ENCODE results near the gene SUCLA2.
A peak's percentile ranks its signal among the peaks of the same experiment; 100 is the strongest.

Gene SUCLA2

GRCh38 chr13:48001114-48001881 is at the start of gene SUCLA2:
SUCLA2 (minus strand) TSS chr13:48001273; CDS start chr13:48001269, 4 bp downstream.
- TF ChIP-seq GATA1 (IDR thresholded peaks at IDR 0.05; ENCODE audit: low read depth, low read length) (no peak), POLR2A (IDR thresholded peaks at IDR 0.05; ENCODE audit: low read length) (peak; percentile 74)

GRCh38 chr13:48050550-48050949 is 49.5 kb upstream of the SUCLA2 start:
- TF ChIP-seq POLR2A (IDR thresholded peaks at IDR 0.05; ENCODE audit: low read length): no peak
- TF ChIP-seq GATA1 (IDR thresholded peaks at IDR 0.05; ENCODE audit: low read depth, low read length): no peak
- no peak for DNase-seq

More at GRCh38 chr13:48001114-48001881, at the start of gene SUCLA2:
- peak; percentile 92 to 94 for DNase-seq

- no peak for DNase-seq
Measured at GRCh38 chr13:48043789-48044503, 42.9 kb upstream of the SUCLA2 start.

GRCh38 chr13:48042894-48043293 is 41.8 kb upstream of the SUCLA2 start:
- DNase-seq: no peak
- TF ChIP-seq GATA1 (IDR thresholded peaks at IDR 0.05; ENCODE audit: low read depth, low read length) (no peak), POLR2A (IDR thresholded peaks at IDR 0.05; ENCODE audit: low read length) (no peak)

More at GRCh38 chr13:48043789-48044503, 42.9 kb upstream of the SUCLA2 start:
- TF ChIP-seq POLR2A (IDR thresholded peaks at IDR 0.05; ENCODE audit: low read length): no peak

GRCh38 chr13:48040896-48041295 is 39.8 kb upstream of the SUCLA2 start:
- DNase-seq: no peak
- TF ChIP-seq POLR2A (IDR thresholded peaks at IDR 0.05; ENCODE audit: low read length) (no peak), GATA1 (IDR thresholded peaks at IDR 0.05; ENCODE audit: low read depth, low read length) (no peak)

- no peak for DNase-seq
- TF ChIP-seq POLR2A (IDR thresholded peaks at IDR 0.05; ENCODE audit: low read length): no peak
- no peak for TF ChIP-seq GATA1 (IDR thresholded peaks at IDR 0.05; ENCODE audit: low read depth, low read length)
Measured at GRCh38 chr13:48040049-48040448, 39.0 kb upstream of the SUCLA2 start.

- no peak for DNase-seq
- TF ChIP-seq GATA1 (IDR thresholded peaks at IDR 0.05; ENCODE audit: low read depth, low read length) (no peak), POLR2A (IDR thresholded peaks at IDR 0.05; ENCODE audit: low read length) (no peak)
Measured at GRCh38 chr13:48038761-48039160, 37.7 kb upstream of the SUCLA2 start.

GRCh38 chr13:48037346-48038173 is 36.5 kb upstream of the SUCLA2 start, which contains the start of gene NUDT15:
NUDT15 (plus strand) TSS chr13:48037726; CDS start chr13:48037747, 21 bp downstream.
- TF ChIP-seq GATA1 (IDR thresholded peaks at IDR 0.05; ENCODE audit: low read depth, low read length) (no peak), POLR2A (IDR thresholded peaks at IDR 0.05; ENCODE audit: low read length) (peak; percentile 99)
- peak; percentile 96 to 97 for DNase-seq

GRCh38 chr13:48029859-48030258 is 28.8 kb upstream of the SUCLA2 start:
- DNase-seq: no peak
- no peak for TF ChIP-seq POLR2A (IDR thresholded peaks at IDR 0.05; ENCODE audit: low read length)

GRCh38 chr13:48028066-48028465 is 27.0 kb upstream of the SUCLA2 start:
- no peak for DNase-seq
- no peak for TF ChIP-seq POLR2A (IDR thresholded peaks at IDR 0.05; ENCODE audit: low read length)
- TF ChIP-seq GATA1 (IDR thresholded peaks at IDR 0.05; ENCODE audit: low read depth, low read length): no peak

GRCh38 chr13:48019796-48020195 is 18.7 kb upstream of the SUCLA2 start:
- DNase-seq: no peak
- TF ChIP-seq GATA1 (IDR thresholded peaks at IDR 0.05; ENCODE audit: low read depth, low read length): no peak
- TF ChIP-seq POLR2A (IDR thresholded peaks at IDR 0.05; ENCODE audit: low read length): no peak

- no peak for DNase-seq
- TF ChIP-seq GATA1 (IDR thresholded peaks at IDR 0.05; ENCODE audit: low read depth, low read length) (no peak), POLR2A (IDR thresholded peaks at IDR 0.05; ENCODE audit: low read length) (no peak)
Measured at GRCh38 chr13:48018637-48019036, 17.6 kb upstream of the SUCLA2 start.

- no peak for DNase-seq
- TF ChIP-seq POLR2A (IDR thresholded peaks at IDR 0.05; ENCODE audit: low read length): no peak
- TF ChIP-seq GATA1 (IDR thresholded peaks at IDR 0.05; ENCODE audit: low read depth, low read length): no peak
Measured at GRCh38 chr13:48014359-48014758, 13.3 kb upstream of the SUCLA2 start.

GRCh38 chr13:48012668-48013067 is 11.6 kb upstream of the SUCLA2 start:
- DNase-seq: no peak
- no peak for TF ChIP-seq POLR2A (IDR thresholded peaks at IDR 0.05; ENCODE audit: low read length)
- no peak for TF ChIP-seq GATA1 (IDR thresholded peaks at IDR 0.05; ENCODE audit: low read depth, low read length)
